Neuronal stem cell (in vitro differentiated cells): ENCODE measurements around the gene CSF3R.
"Not testable (repeated sequence)": the region's sequence is repeated elsewhere in the genome, so short reads cannot be mapped to it uniquely, and the experiment has no call there.

Source experiments
- DNase-seq: peaks from one replicate; pipeline ENCODE4 v3.0.0-alpha.2; 2013; ENCODE audit warnings: low spot score
- H2AFZ ChIP-seq: one replicate; pipeline ENCODE4 v1.6.1; 2013; ENCODE audit warnings: mild to moderate bottlenecking, low read length, inconsistent platforms
- H2AK5ac ChIP-seq: 2 replicates; pipeline ENCODE4 v1.6.1; 2013; ENCODE audit warnings: low read depth, mild to moderate bottlenecking, inconsistent platforms, low read length, moderate library complexity, mixed read lengths
- H2BK120ac ChIP-seq: 2 replicates; pipeline ENCODE4 v1.6.1; 2013; ENCODE audit warnings: low read depth, mild to moderate bottlenecking, inconsistent platforms, low read length, moderate library complexity, mixed read lengths
- H2BK12ac ChIP-seq: one replicate; pipeline ENCODE4 v1.6.1; 2013; ENCODE audit warnings: low read length, inconsistent platforms
- H2BK15ac ChIP-seq: 2 replicates; pipeline ENCODE4 v1.6.1; 2013; ENCODE audit warnings: mild to moderate bottlenecking, low read length, inconsistent platforms, mixed read lengths
- H2BK5ac ChIP-seq: one replicate; pipeline ENCODE4 v1.6.1; 2013; ENCODE audit warnings: inconsistent platforms, mild to moderate bottlenecking, low read length, moderate library complexity
- H3K14ac ChIP-seq: one replicate; pipeline ENCODE4 v1.6.1; 2013; ENCODE audit warnings: low read length, inconsistent platforms
- H3K18ac ChIP-seq: 2 replicates; pipeline ENCODE4 v1.6.1; 2013; ENCODE audit warnings: low read length, inconsistent platforms
- H3K23ac ChIP-seq: 2 replicates; pipeline ENCODE4 v1.6.1; 2013; ENCODE audit warnings: low read depth, mild to moderate bottlenecking, mixed read lengths, low read length, inconsistent platforms; ENCODE audit not compliant: poor library complexity
- H3K27ac ChIP-seq: replicated peaks from 3 replicates; pipeline ENCODE4 v1.5.1; 2013; ENCODE audit warnings: low read length, inconsistent platforms
- H3K27me3 ChIP-seq, 3 experiments: 2 replicates each; pipeline ENCODE4 v1.6.1; 2013; ENCODE audit warnings: low read length in 3 of 3, mild to moderate bottlenecking in 2 of 3, inconsistent platforms in 1 of 3, low read depth in 1 of 3, mixed read lengths in 1 of 3, moderate library complexity in 1 of 3; ENCODE audit not compliant: control insufficient read depth in 3 of 3, insufficient read depth in 3 of 3
- H3K36me3 ChIP-seq, 2 donors: replicated peaks in 1 of 2; 2 replicates each; pipeline ENCODE4 v1.6.1; 2013; ENCODE audit warnings: low read length in 2 of 2; ENCODE audit not compliant: control insufficient read depth in 2 of 2, insufficient read depth in 2 of 2
- H3K4ac ChIP-seq: 2 replicates; pipeline ENCODE4 v1.6.1; 2013; ENCODE audit warnings: inconsistent platforms, mild to moderate bottlenecking, low read length, moderate library complexity
- H3K4me1 ChIP-seq, 2 donors: 1 replicate in 1 of 2; 2 replicates in 1 of 2; pipeline ENCODE4 v1.6.1; 2013; ENCODE audit warnings: low read length in 2 of 2, low read depth in 1 of 2; ENCODE audit not compliant: control insufficient read depth in 2 of 2, insufficient read depth in 1 of 2
- H3K4me2 ChIP-seq: one replicate; pipeline ENCODE4 v1.6.1; 2013; ENCODE audit warnings: mild to moderate bottlenecking, low read length, inconsistent platforms; ENCODE audit not compliant: insufficient read depth, poor library complexity, severe bottlenecking
- H3K4me3 ChIP-seq, 2 donors: 2 replicates each; pipeline ENCODE4 v1.5.1; 2013; ENCODE audit warnings: low read length in 2 of 2, mild to moderate bottlenecking in 2 of 2, inconsistent platforms in 1 of 2, moderate library complexity in 1 of 2
- H3K79me1 ChIP-seq: one replicate; pipeline ENCODE4 v1.6.1; 2013; ENCODE audit warnings: low read depth, mild to moderate bottlenecking, inconsistent platforms, low read length, moderate library complexity
- H3K9ac ChIP-seq: one replicate; pipeline ENCODE4 v1.6.1; 2013; ENCODE audit warnings: mild to moderate bottlenecking, low read depth, low read length, inconsistent platforms; ENCODE audit not compliant: poor library complexity
- H3K9me3 ChIP-seq, 2 donors: replicated peaks in 1 of 2; 2 replicates each; pipeline versions ENCODE3 to v1.6.1; 2013; ENCODE audit warnings: low read length in 2 of 2, mild to moderate bottlenecking in 2 of 2, inconsistent platforms in 1 of 2, low read depth in 1 of 2, mixed read lengths in 1 of 2, moderate library complexity in 1 of 2; ENCODE audit not compliant: control insufficient read depth in 2 of 2, insufficient read depth in 1 of 2
- H4K8ac ChIP-seq: one replicate; pipeline ENCODE4 v1.6.1; 2013; ENCODE audit warnings: low read depth, mild to moderate bottlenecking, inconsistent platforms, low read length, moderate library complexity
- H4K91ac ChIP-seq: one replicate; pipeline ENCODE4 v1.6.1; 2013; ENCODE audit warnings: low read length, low read depth, mild to moderate bottlenecking, inconsistent platforms; ENCODE audit not compliant: poor library complexity
- WGBS, 2 donors: extraction: QIAGEN DNeasy Blood & Tissue Kit; methylation state at CpG; one replicate each; pipeline ENCODE4 v1.1.7; 2013; ENCODE audit warnings: missing lambda C conversion rate in 2 of 2, mixed read lengths in 1 of 2; ENCODE audit not compliant: insufficient read length in 2 of 2, insufficient replicate concordance in 1 of 2; ENCODE audit errors: extremely low coverage in 2 of 2; 5-methylcytosine and 5-hydroxymethylcytosine counted together

CSF3R gene

GRCh38 chr1:36511804-36512798 lies 29.4 kb upstream of the CSF3R start:
- H2BK15ac ChIP-seq = no peak overlapping the region
- H2BK12ac ChIP-seq = no peak overlapping the region
- H2BK120ac ChIP-seq = no peak overlapping the region
- H2AFZ ChIP-seq = peak overlapping the region; percentile 45
- H3K4me3 ChIP-seq = no peak overlapping the region
- H3K4me1 ChIP-seq = peaks cover 4 to 9% of the 10 kb centered on the region in 2 donors
- no peaks in the 10 kb centered on the region for H3K36me3 ChIP-seq
- no peak overlapping the region for H3K27ac ChIP-seq
- no peak overlapping the region for H3K9ac ChIP-seq
- no peaks in the 10 kb centered on the region for H3K9me3 ChIP-seq
- no peak overlapping the region for H3K14ac ChIP-seq
- H3K23ac ChIP-seq = no peak overlapping the region
- DNase-seq = no peak
- H3K4ac ChIP-seq = no peak overlapping the region
- peaks cover 0 to 13% (median 0%) of the 10 kb centered on the region in 3 experiments for H3K27me3 ChIP-seq
- no peak overlapping the region for H4K8ac ChIP-seq
- no peaks in the 10 kb centered on the region for H3K79me1 ChIP-seq
- H3K18ac ChIP-seq = peak overlapping the region; percentile 51
- WGBS, 2 donors = no CpG with 5 or more reads among the region's 15 CpGs
- H4K91ac ChIP-seq = no peak overlapping the region
- H3K4me2 ChIP-seq = no peak overlapping the region
- no peak overlapping the region for H2BK5ac ChIP-seq
- H2AK5ac ChIP-seq = peak overlapping the region; percentile 58

GRCh38 chr1:36511220-36511619 lies 28.5 kb upstream of the CSF3R start:
- not testable (repeated sequence) for H2BK120ac ChIP-seq, H3K79me1 ChIP-seq, H3K36me3 ChIP-seq, H2BK5ac ChIP-seq, H3K4me3 ChIP-seq, H3K4me2 ChIP-seq, H3K27ac ChIP-seq, H3K9me3 ChIP-seq, H3K9ac ChIP-seq, H4K8ac ChIP-seq, H2AFZ ChIP-seq, H3K14ac ChIP-seq, H4K91ac ChIP-seq, H3K4ac ChIP-seq, H3K18ac ChIP-seq, H2BK15ac ChIP-seq, H2BK12ac ChIP-seq, DNase-seq, H3K23ac ChIP-seq
- H2AK5ac ChIP-seq = peak overlapping the region; percentile 14
- peaks cover 4 to 12% of the 10 kb centered on the region in 2 donors for H3K4me1 ChIP-seq
- no CpG with 5 or more reads among the region's 2 CpGs for WGBS, 2 donors
- H3K27me3 ChIP-seq = peaks cover 0 to 11% (median 0%) of the 10 kb centered on the region in 3 experiments

- DNase-seq = no peak
- Histone ChIP-seq H3K23ac (no peak overlapping the region), H2AFZ (no peak overlapping the region), H3K4ac (no peak overlapping the region), H3K18ac (peak overlapping the region; percentile 60), H3K9me3 (no peaks in the 10 kb centered on the region), H3K4me2 (no peak overlapping the region), H3K4me1 (peaks cover 4 to 12% of the 10 kb centered on the region in 2 donors), H4K8ac (no peak overlapping the region), H3K79me1 (no peaks in the 10 kb centered on the region), H3K27ac (no peak overlapping the region), H3K9ac (peak overlapping the region; percentile 3), H2BK120ac (no peak overlapping the region), H3K14ac (no peak overlapping the region), H2BK5ac (peak overlapping the region; percentile 75), H3K4me3 (no peak overlapping the region), H2BK15ac (peak overlapping the region; percentile 85), H2AK5ac (peak overlapping the region; percentile 88), H3K27me3 (peaks cover 0 to 11% (median 0%) of the 10 kb centered on the region in 3 experiments), H3K36me3 (no peaks in the 10 kb centered on the region), H2BK12ac (no peak overlapping the region), H4K91ac (no peak overlapping the region)
- no CpG with 5 or more reads among the region's 7 CpGs for WGBS, 2 donors
Measured at GRCh38 chr1:36510418-36510817, 27.7 kb upstream of the CSF3R start.

- no peak overlapping the region for H2AK5ac ChIP-seq
- H3K14ac ChIP-seq = no peak overlapping the region
- no peak overlapping the region for H3K23ac ChIP-seq
- H3K27ac ChIP-seq = no peak overlapping the region
- no peaks in the 10 kb centered on the region for H3K79me1 ChIP-seq
- H2BK5ac ChIP-seq = no peak overlapping the region
- no peaks in the 10 kb centered on the region for H3K9me3 ChIP-seq
- H2AFZ ChIP-seq = no peak overlapping the region
- no CpG with 5 or more reads among the region's 3 CpGs for WGBS, 2 donors
- no peak overlapping the region for H2BK12ac ChIP-seq
- H3K18ac ChIP-seq = no peak overlapping the region
- no peak overlapping the region for H2BK15ac ChIP-seq
- peaks cover 0 to 4% (median 0%) of the 10 kb centered on the region in 3 experiments for H3K27me3 ChIP-seq
- H3K4me1 ChIP-seq = peaks cover 0 to 12% of the 10 kb centered on the region in 2 donors
- H4K8ac ChIP-seq = no peak overlapping the region
- H2BK120ac ChIP-seq = no peak overlapping the region
- H3K36me3 ChIP-seq = no peaks in the 10 kb centered on the region
- H3K4me2 ChIP-seq = no peak overlapping the region
- H4K91ac ChIP-seq = no peak overlapping the region
- H3K4ac ChIP-seq = no peak overlapping the region
- H3K9ac ChIP-seq = no peak overlapping the region
- DNase-seq = no peak
- H3K4me3 ChIP-seq = no peak overlapping the region
Measured at GRCh38 chr1:36508257-36508656, 25.5 kb upstream of the CSF3R start.
